T-helper 1 cell (primary cell): ENCODE results near the gene SLC39A13.

ENCODE experiments used
- DNase-seq, 5 donors: peaks; one replicate each; pipeline ENCODE4 v3.0.0-alpha.2; 2012 to 2020

SLC39A13 gene

DNA sequence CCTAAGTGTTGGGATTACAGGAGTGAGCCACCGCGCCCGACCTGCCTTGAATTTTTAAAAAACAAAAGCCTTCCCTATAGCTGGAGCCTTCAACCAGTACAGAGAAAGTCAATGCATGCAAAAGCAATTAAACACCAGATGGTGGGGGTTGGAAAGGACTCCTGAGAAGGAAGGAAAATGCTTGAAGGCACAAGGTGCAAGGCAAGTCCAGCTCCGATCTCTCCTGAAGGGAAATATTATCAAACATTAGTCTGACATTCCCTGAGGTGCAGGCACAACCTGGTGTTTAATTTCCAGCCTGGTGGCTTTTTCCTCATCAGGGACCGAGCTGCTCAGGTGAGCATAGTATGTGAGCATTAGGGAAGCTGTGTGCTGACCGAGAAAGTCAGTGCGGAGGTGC is 53.5 kb downstream of the SLC39A13 start:
- DNase-seq = no peak

GRCh38 chr11:47464483-47464882 is 56.1 kb downstream of the SLC39A13 start:
- no peak for DNase-seq
